Hepatocyte (in vitro differentiated cells): Measurements from ENCODE around the gene ACSL5. TPM values are rescaled to one million over a fixed set of nuclear protein-coding genes. Genes with fewer than 3 reads are reported as not detected.

ENCODE experiments used
- DNase-seq: peaks from one replicate; pipeline ENCODE4 v3.0.0-alpha.2; 2016; ENCODE audit warnings: low spot score
- H2AFZ ChIP-seq: fragments of 200-600 bp; sonication (generic); 2 replicates; pipeline ENCODE4 v1.6.0; 2016; ENCODE audit warnings: antibody characterized with exemption, mild to moderate bottlenecking
- H3K27ac ChIP-seq: fragments of 200-600 bp; sonication (generic); 2 replicates; pipeline ENCODE4 v1.5.1; 2016; ENCODE audit warnings: mild to moderate bottlenecking
- H3K27me3 ChIP-seq: fragments of 200-600 bp; sonication (generic); 2 replicates; pipeline ENCODE4 v1.6.1; 2016
- H3K36me3 ChIP-seq: fragments of 200-600 bp; sonication (generic); replicated peaks from 2 replicates; pipeline ENCODE4 v1.5.1; 2016; ENCODE audit warnings: low read depth; ENCODE audit not compliant: insufficient read depth
- H3K4me1 ChIP-seq: fragments of 200-600 bp; sonication (generic); 2 replicates; pipeline ENCODE4 v1.5.1; 2016; ENCODE audit warnings: mild to moderate bottlenecking, moderate library complexity; ENCODE audit not compliant: insufficient read depth
- H3K4me2 ChIP-seq: fragments of 200-600 bp; sonication (generic); 2 replicates; pipeline ENCODE4 v1.6.0; 2016
- H3K4me3 ChIP-seq: fragments of 200-600 bp; sonication (generic); 2 replicates; pipeline ENCODE4 v1.5.1; 2016; ENCODE audit warnings: mild to moderate bottlenecking
- H3K79me2 ChIP-seq: fragments of 200-600 bp; sonication (generic); 2 replicates; pipeline ENCODE4 v1.6.0; 2017; ENCODE audit warnings: mild to moderate bottlenecking
- H3K9me2 ChIP-seq: fragments of 200-600 bp; sonication (generic); replicated peaks from 2 replicates; pipeline ENCODE4 v1.6.0; 2017; ENCODE audit warnings: mild to moderate bottlenecking; ENCODE audit not compliant: insufficient read depth
- H3K9me3 ChIP-seq: fragments of 200-600 bp; sonication (generic); 2 replicates; pipeline ENCODE4 v1.5.1; 2016; ENCODE audit warnings: low read depth, mild to moderate bottlenecking
- H4K20me1 ChIP-seq: fragments of 200-600 bp; sonication (generic); 2 replicates; pipeline ENCODE4 v1.6.0; 2016; ENCODE audit warnings: mild to moderate bottlenecking; ENCODE audit not compliant: insufficient read depth, poor library complexity, severe bottlenecking
- CTCF ChIP-seq: fragments of 200-600 bp; sonication (generic); IDR thresholded peaks from 2 replicates; pipeline ENCODE4 v1.5.1; 2016; ENCODE audit warnings: antibody characterized with exemption, mild to moderate bottlenecking; ENCODE audit not compliant: poor library complexity
- EZH2 ChIP-seq: fragments of 200-600 bp; sonication (generic); IDR thresholded peaks from 2 replicates; pipeline ENCODE4 v1.6.1; 2016; ENCODE audit warnings: antibody characterized with exemption, mild to moderate bottlenecking, borderline replicate concordance
- EZH2phosphoT487 ChIP-seq: fragments of 200-600 bp; sonication (generic); IDR thresholded peaks from one replicate; pipeline ENCODE4 v1.6.1; 2018; ENCODE audit warnings: antibody characterized with exemption, mild to moderate bottlenecking, low read depth, moderate library complexity; ENCODE audit not compliant: unreplicated experiment, severe bottlenecking
- WGBS: methylation state at CpG from one replicate; pipeline ENCODE4 v1.1.6; 2016; ENCODE audit warnings: low lambda C conversion rate; ENCODE audit errors: missing lambda C conversion rate; 5-methylcytosine and 5-hydroxymethylcytosine counted together
- polyA plus RNA-seq: library from polyadenylated mRNA; unstranded; fragments of >200 nt; fragmentation: Nextera tagmentation; extraction: Ambion mirVana; gene quantifications from 2 replicates; pipeline ENCODE4 v1.2.1, GENCODE V29; 2016
- total RNA-seq: library from RNA; depleted of rRNA; stranded (reverse); fragments of >200 nt; gene quantifications from 2 replicates; pipeline ENCODE4 v1.2.3, GENCODE V29; 2014

The ACSL5 gene
- total and polyA plus RNA-seq, 2 experiments from 2014 or later, result 22.7 to 40.2 TPM

- Histone ChIP-seq H4K20me1 (no peaks in the 10 kb centered on the region), H3K4me2 (no peak overlapping the region), H3K4me3 (no peak overlapping the region), H3K4me1 (no peaks in the 10 kb centered on the region), H3K27me3 (no peaks in the 10 kb centered on the region), H3K36me3 (no peaks in the 10 kb centered on the region), H2AFZ (no peak overlapping the region), H3K9me3 (no peaks in the 10 kb centered on the region), H3K27ac (peak overlapping the region; percentile 31), H3K79me2 (no peaks in the 10 kb centered on the region), H3K9me2 (no peaks in the 10 kb centered on the region)
- whole genome bisulfite sequencing, result 89% methylated on average over 14 of the region's 15 CpGs
- DNase-seq, result peak; percentile 19
- TF ChIP-seq EZH2phosphoT487 (no peak), EZH2 (no peak), CTCF (no peak)
These were observed 55.8 kb downstream of the ACSL5 start for GRCh38 chr10:112429654-112430230.

GRCh38 chr10:112433136-112433535 lies 59.2 kb downstream of the ACSL5 start:
- no peak overlapping the region for H2AFZ ChIP-seq
- H3K4me1 ChIP-seq, result no peaks in the 10 kb centered on the region
- H3K36me3 ChIP-seq, result no peaks in the 10 kb centered on the region
- no peak overlapping the region for H3K4me3 ChIP-seq
- H3K27me3 ChIP-seq, result no peaks in the 10 kb centered on the region
- TF ChIP-seq EZH2phosphoT487, result no peak
- no peak for TF ChIP-seq CTCF
- no peak for TF ChIP-seq EZH2
- DNase-seq, result no peak
- H3K4me2 ChIP-seq, result no peak overlapping the region
- H4K20me1 ChIP-seq, result no peaks in the 10 kb centered on the region
- no peaks in the 10 kb centered on the region for H3K9me3 ChIP-seq
- 98% methylated on average over 2 of the region's 2 CpGs for WGBS
- no peaks in the 10 kb centered on the region for H3K9me2 ChIP-seq
- H3K79me2 ChIP-seq, result no peaks in the 10 kb centered on the region
- H3K27ac ChIP-seq, result no peak overlapping the region

- peak; percentile 64 for TF ChIP-seq CTCF
- TF ChIP-seq EZH2phosphoT487, result no peak
- Histone ChIP-seq H3K4me1 (no peaks in the 10 kb centered on the region), H3K9me3 (no peaks in the 10 kb centered on the region), H3K4me2 (no peak overlapping the region), H3K4me3 (no peak overlapping the region), H3K27ac (no peak overlapping the region), H3K9me2 (no peaks in the 10 kb centered on the region), H3K79me2 (no peaks in the 10 kb centered on the region), H3K36me3 (no peaks in the 10 kb centered on the region), H4K20me1 (no peaks in the 10 kb centered on the region), H2AFZ (no peak overlapping the region), H3K27me3 (no peaks in the 10 kb centered on the region)
- 89% methylated on average over 2 of the region's 2 CpGs for WGBS
- DNase-seq, result peak; percentile 43
These were observed 61.2 kb downstream of the ACSL5 start for GRCh38 chr10:112434988-112435619.

GRCh38 chr10:112438356-112438755 lies 64.4 kb downstream of the ACSL5 start:
- H3K79me2 ChIP-seq, result no peaks in the 10 kb centered on the region
- no peaks in the 10 kb centered on the region for H3K9me3 ChIP-seq
- H3K27me3 ChIP-seq, result no peaks in the 10 kb centered on the region
- H2AFZ ChIP-seq, result no peak overlapping the region
- no peak for DNase-seq
- H3K9me2 ChIP-seq, result no peaks in the 10 kb centered on the region
- no peaks in the 10 kb centered on the region for H3K4me1 ChIP-seq
- WGBS, result 91% methylated on average over 4 of the region's 4 CpGs
- no peaks in the 10 kb centered on the region for H3K36me3 ChIP-seq
- no peak overlapping the region for H3K27ac ChIP-seq
- TF ChIP-seq EZH2 (no peak), EZH2phosphoT487 (no peak), CTCF (no peak)
- H3K4me2 ChIP-seq, result no peak overlapping the region
- H4K20me1 ChIP-seq, result no peaks in the 10 kb centered on the region
- no peak overlapping the region for H3K4me3 ChIP-seq
